ENCODE data around the gene PNPLA7. TPM values are rescaled to one million over a fixed set of nuclear protein-coding genes. Genes with fewer than 3 reads are reported as not detected.
"Not testable (repeated sequence)": the region's sequence is repeated elsewhere in the genome, so short reads cannot be mapped to it uniquely, and the experiment has no call there.

The PNPLA7 gene
- total RNA-seq, 2 donors from 2014 or later = 6.8 to 8.2 TPM

DNA sequence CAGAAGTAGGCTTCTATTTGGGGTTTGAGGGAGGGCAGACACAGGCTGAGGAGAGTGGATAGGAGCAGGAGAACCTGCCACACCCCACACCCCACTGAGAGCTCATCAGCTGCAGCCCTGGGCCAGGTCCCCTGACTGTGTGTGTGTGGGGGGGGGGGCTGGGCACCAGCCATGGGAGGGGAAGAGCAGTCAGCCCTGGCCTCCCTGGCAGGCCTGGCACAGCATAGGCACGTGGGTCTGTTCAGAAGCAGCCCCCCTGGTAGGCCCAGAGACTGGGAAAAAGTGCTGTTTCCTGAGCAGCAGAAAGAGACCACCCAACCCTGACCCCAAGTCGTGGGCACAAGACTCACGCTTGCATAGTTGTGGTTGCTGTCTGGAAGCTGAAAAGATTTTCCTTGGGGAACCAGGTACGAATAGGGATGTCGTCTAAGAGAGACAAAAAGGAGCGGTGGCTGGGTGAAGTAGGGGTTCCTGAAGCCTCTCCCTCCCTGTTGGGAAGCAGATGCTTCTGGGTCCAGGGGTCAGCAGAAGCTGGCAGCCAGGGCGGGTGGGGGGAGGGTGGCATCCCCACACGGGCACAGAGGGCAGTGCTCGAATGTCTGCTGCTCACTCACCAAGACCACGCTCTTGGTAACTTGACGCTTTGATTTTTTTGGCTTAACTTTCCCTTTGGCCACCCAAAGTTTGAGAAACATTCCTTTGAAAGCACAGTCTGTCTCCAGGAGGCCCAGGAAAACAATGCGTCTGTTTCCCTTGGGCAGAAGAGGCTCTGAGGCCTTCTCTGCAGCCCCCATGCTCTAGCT is 93.9 kb downstream of the PNPLA7 start:
- Mint-ChIP-seq H3K27ac (no peak overlapping the region), H3K4me3 (no peak overlapping the region), H3K36me3 (ENCODE audit: insufficient read depth in 2 of 2) (peaks cover 0 to 2% of the 10 kb centered on the region in 2 donors), H3K27me3 (ENCODE audit: low read depth) (no peaks in the 10 kb centered on the region), H3K4me1 (ENCODE audit: low read depth) (peaks cover 45% of the 10 kb centered on the region), H3K9me3 (no peaks in the 10 kb centered on the region)
- DNase-seq (no peak), ATAC-seq (replicated peaks in 1 of 2) (no peak)

DNA sequence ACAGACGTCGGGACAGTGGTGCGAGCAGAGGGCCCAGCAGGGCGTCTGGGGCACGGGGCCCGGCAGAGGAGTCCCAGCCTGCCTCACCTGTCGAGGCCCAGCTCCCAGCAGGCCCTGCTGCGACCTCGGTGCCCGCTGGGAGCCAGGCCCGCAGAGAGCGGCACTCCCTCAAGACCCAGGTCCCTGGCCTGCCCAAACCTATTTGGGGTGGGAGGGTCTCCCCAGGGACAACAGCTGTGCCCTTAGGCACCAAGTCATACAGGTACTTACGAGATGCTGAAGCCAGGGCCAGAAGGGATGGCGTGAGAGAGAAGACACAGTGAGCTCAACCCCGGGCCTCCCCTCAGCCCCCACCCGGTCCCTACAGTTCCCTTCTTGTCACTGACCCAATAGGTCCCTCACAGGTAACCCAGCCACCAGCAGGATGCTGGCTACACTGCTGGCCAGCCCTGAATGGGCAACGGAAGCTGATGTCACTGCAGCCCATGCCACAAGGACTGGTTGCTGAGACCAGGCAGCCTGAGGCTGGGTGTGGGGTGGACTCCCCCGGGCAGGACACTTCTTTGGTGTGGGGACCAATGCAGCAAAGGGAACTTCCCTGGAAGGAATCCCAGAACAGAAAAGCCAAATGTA is 94.7 kb downstream of the PNPLA7 start:
- peaks cover 44% of the 10 kb centered on the region for H3K4me1 Mint-ChIP-seq (ENCODE audit: low read depth)
- ATAC-seq (replicated peaks in 1 of 2) (no peak), DNase-seq (no peak)
- peaks cover 0 to 2% of the 10 kb centered on the region in 2 donors for H3K36me3 Mint-ChIP-seq (ENCODE audit: insufficient read depth in 2 of 2)
- no peaks in the 10 kb centered on the region for H3K27me3 Mint-ChIP-seq (ENCODE audit: low read depth)
- no peak overlapping the region for H3K27ac Mint-ChIP-seq
- H3K4me3 Mint-ChIP-seq = peak overlapping the region in 1 of 2 donors; percentile 76
- H3K9me3 Mint-ChIP-seq = no peaks in the 10 kb centered on the region

DNA sequence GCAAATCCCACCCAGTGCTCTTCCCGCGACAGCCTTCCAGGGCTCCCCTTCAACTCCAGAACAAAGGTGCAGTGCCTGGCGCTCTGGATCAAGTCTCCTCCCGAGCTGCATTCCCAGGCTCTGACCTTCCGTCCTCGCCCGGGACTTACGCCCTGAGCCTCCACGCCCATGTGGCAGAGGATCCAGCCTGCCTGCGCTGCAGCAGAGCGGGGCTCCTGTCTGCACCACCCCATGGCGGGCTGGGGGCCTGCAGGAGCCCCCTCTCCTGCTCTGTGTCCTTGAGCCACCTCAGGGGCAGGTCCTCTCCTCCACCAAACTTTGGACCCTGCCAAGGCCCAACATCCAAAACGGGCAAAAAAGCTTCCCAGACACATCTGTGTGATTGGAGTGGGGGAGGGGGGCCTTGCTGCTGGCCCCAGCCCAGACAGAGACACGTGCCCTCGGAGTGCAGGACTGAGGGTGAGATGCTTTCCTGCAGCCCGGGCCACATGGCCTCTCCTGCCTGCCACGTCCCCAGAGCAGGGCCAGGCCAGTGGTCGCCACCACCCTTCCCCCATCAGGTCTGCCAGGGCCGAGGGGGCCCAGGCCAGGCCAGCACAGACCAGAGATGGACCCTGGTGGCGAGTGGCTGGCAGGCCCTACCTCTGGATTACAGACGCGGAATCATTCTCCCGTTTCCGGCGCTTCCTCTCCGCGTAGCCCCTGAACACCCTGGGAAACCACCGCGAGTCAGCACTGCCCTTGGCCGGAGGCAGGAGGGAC is 95.4 kb downstream of the PNPLA7 start:
- Mint-ChIP-seq H3K27me3 (ENCODE audit: low read depth) (no peaks in the 10 kb centered on the region), H3K4me3 (peak overlapping the region; percentile 46 to 76), H3K27ac (no peak overlapping the region), H3K9me3 (no peaks in the 10 kb centered on the region), H3K36me3 (ENCODE audit: insufficient read depth in 2 of 2) (peaks cover 0 to 2% of the 10 kb centered on the region in 2 donors), H3K4me1 (ENCODE audit: low read depth) (peaks cover 42% of the 10 kb centered on the region)
- ATAC-seq (replicated peaks in 1 of 2) (no peak), DNase-seq (no peak)

DNA sequence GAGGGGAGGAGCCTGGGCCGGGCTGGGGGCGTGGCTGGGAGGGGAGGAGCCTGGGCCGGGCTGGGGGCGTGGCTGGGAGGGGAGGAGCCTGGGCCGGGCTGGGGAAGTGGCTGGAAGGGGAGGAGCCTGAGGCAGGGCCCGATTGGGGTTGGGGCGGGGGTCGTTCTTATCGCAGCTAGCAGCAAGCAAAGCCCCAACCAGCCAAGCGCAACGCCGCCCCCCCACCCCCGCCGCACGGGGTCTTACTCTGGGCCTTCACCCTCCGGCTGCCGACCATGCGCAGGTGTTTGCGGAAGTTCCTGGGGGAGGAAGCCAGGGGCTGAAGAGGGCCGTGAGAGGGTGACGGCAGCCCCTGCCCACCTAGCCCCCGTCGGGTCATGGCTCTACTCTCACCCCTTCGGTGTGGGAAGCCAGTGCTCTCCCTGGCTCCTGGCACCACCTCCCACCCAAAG is 96.0 kb downstream of the PNPLA7 start:
- Mint-ChIP-seq H3K36me3 (ENCODE audit: insufficient read depth in 2 of 2) (peaks cover 0 to 5% of the 10 kb centered on the region in 2 donors), H3K4me3 (peak overlapping the region; percentile 46 to 76), H3K27ac (no peak overlapping the region)

DNA sequence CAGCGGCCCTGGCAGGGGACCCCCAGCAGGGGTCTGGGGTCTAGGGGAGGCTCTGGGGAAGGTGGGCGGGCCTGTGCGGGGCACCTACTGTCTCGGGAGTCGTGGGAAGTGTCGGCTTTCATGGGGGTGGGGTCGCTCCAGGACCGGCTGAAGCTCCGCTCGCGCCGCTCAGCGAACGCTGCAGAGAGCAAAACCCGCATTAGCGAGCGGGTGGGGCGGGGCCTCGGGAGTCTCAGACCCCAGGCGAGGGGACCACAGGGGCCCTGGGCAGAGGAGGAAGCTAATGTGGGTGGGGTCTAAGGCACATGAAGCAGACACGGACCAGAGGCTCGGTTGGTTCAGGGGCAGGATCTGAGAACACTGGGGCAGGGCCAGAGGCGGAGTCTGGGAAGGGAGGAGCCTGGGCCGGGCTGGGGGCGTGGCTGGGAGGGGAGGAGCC is 96.5 kb downstream of the PNPLA7 start:
- ATAC-seq (replicated peaks in 1 of 2) = peak; percentile 77 to 81
- peak; percentile 76 for DNase-seq
- H3K4me3 Mint-ChIP-seq = peak overlapping the region in 1 of 2 donors; percentile 53
- H3K36me3 Mint-ChIP-seq (ENCODE audit: insufficient read depth in 2 of 2) = peaks cover 0 to 5% of the 10 kb centered on the region in 2 donors
- H3K27me3 Mint-ChIP-seq (ENCODE audit: low read depth) = no peaks in the 10 kb centered on the region
- no peaks in the 10 kb centered on the region for H3K9me3 Mint-ChIP-seq
- H3K27ac Mint-ChIP-seq = no peak overlapping the region
- peaks cover 42% of the 10 kb centered on the region for H3K4me1 Mint-ChIP-seq (ENCODE audit: low read depth)

More for the DNA sequence above, 96.0 kb downstream of the PNPLA7 start:
- DNase-seq (peak in 1 of 2 donors; percentile 67), ATAC-seq (replicated peaks in 1 of 2) (peak; percentile 45 to 55)
- Mint-ChIP-seq H3K4me1 (ENCODE audit: low read depth) (peaks cover 42% of the 10 kb centered on the region), H3K9me3 (no peaks in the 10 kb centered on the region), H3K27me3 (ENCODE audit: low read depth) (no peaks in the 10 kb centered on the region)

DNA sequence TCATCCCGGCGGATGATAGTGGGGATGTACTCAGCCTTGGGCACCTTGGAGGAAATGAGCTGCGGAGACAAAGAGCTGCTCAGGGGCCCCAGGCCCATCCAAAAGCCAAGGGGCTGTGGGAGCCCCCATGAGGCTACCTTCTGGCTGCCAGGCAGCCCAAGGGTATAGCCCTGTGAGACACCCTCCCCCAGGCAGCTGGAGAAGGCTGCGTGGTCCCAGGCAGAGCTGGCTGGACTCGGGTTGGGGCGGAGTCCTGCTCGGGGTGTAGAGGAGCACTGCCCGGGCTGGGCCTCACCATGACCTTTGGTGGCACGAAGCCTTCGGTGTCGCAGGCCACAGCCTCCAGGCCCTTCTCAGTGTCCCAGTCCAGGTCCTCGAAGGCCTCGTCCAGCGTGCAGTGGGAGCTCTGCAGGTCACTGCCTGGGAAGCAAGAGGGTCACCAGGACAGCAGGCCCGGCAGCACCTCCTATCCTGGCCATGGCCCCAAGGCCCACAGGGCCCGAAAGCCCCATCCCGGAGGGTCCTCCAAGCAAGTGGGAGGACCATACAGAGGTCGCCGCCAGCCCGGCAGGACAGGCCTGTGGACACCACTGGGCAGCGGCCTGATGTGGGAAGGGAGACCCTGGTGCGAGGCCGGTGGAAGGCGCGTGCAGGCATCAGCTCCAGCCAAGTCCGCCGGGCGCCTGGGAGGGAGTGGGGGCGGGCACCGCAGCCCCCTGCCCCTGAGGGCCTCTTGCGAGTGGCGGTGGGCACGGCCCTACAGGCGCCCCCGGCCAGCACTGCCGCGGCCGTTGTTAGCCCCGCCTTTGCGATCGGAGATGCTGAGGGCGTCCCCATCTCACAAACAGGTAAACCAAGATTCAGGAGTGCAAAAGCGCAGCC is 97.2 kb downstream of the PNPLA7 start:
- no peaks in the 10 kb centered on the region for H3K9me3 Mint-ChIP-seq
- H3K4me3 Mint-ChIP-seq = no peak overlapping the region
- peaks cover 42% of the 10 kb centered on the region for H3K4me1 Mint-ChIP-seq (ENCODE audit: low read depth)
- H3K36me3 Mint-ChIP-seq (ENCODE audit: insufficient read depth in 2 of 2) = peaks cover 0 to 5% of the 10 kb centered on the region in 2 donors
- no peak overlapping the region for H3K27ac Mint-ChIP-seq
- no peaks in the 10 kb centered on the region for H3K27me3 Mint-ChIP-seq (ENCODE audit: low read depth)
- ATAC-seq (replicated peaks in 1 of 2) (no peak), DNase-seq (no peak)

DNA sequence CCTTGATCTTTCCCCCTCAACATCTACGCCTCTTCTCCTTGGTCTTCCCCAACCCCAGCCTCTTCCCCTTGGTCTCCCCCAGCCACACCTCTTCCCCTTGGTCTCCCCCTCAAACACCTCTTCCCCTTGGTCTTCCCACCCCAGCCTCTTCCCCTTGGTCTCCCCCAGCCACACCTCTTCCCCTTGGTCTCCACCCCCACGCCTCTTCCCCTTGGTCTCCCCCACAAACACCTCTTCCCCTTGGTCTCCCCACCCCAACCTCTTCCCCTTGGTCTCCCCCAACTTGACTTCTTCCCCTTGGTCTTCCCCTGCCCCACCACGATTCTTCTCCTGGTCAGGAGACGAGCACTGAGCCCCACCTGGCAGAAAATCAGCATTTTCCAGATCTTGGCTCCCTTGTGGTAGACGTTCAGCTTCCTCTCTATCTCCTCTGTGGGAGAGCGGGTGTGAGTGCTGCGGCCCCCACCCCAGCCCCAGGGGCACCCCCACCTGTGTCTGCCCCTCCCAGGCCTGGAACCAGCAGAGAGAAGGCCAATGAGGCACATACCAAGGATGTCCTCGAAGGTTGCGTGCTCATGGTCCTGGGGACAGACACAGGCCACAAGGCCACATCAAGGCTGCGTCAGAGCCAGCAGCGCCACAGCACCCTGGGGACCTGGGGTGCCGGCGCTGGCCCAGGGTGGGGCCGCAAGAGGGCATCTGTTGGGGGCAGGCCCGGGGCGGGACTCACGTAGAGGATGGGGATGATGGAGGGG is 98.0 kb downstream of the PNPLA7 start:
- peak overlapping the region in 1 of 2 donors; percentile 37 for H3K4me3 Mint-ChIP-seq
- DNase-seq (no peak), ATAC-seq (replicated peaks in 1 of 2) (no peak)
- H3K4me1 Mint-ChIP-seq (ENCODE audit: low read depth) = peaks cover 35% of the 10 kb centered on the region
- H3K9me3 Mint-ChIP-seq = no peaks in the 10 kb centered on the region
- H3K27ac Mint-ChIP-seq = no peak overlapping the region
- peaks cover 0 to 5% of the 10 kb centered on the region in 2 donors for H3K36me3 Mint-ChIP-seq (ENCODE audit: insufficient read depth in 2 of 2)
- H3K27me3 Mint-ChIP-seq (ENCODE audit: low read depth) = no peaks in the 10 kb centered on the region

DNA sequence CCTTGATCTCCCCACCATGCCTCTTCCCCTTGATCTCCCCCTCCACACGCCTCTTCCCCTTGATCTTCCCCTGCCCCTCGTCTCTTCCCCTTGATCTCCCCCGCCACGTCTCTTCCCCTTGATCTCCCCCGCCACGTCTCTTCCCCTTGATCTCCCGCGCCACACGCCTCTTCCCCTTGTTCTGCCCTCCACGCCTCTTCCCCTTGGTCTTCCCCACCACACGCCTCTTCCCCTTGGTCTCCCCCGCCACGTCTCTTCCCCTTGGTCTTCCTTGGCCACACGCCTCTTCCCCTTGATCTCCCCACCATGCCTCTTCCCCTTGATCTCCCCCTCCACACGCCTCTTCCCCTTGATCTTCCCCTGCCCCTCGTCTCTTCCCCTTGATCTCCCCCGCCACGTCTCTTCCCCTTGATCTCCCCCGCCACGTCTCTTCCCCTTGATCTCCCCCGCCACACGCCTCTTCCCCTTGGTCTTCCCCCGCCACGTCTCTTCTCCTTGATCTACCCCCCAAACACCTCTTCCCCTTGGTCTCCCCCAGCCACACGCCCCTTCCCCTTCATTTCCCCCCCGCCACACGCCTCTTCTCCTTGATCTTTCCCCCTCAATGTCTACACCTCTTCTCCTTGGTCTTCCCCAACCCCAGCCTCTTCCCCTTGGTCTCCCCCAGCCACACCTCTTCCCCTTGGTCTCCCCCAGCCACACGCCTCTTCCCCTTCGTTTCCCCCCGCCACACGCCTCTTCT is 98.8 kb downstream of the PNPLA7 start:
- not testable (repeated sequence) for H3K27ac Mint-ChIP-seq; H3K27me3 Mint-ChIP-seq (ENCODE audit: low read depth); ATAC-seq (replicated peaks in 1 of 2); H3K9me3 Mint-ChIP-seq; DNase-seq; H3K36me3 Mint-ChIP-seq (ENCODE audit: insufficient read depth in 2 of 2); H3K4me3 Mint-ChIP-seq
- H3K4me1 Mint-ChIP-seq (ENCODE audit: low read depth) = peaks cover 30% of the 10 kb centered on the region

DNA sequence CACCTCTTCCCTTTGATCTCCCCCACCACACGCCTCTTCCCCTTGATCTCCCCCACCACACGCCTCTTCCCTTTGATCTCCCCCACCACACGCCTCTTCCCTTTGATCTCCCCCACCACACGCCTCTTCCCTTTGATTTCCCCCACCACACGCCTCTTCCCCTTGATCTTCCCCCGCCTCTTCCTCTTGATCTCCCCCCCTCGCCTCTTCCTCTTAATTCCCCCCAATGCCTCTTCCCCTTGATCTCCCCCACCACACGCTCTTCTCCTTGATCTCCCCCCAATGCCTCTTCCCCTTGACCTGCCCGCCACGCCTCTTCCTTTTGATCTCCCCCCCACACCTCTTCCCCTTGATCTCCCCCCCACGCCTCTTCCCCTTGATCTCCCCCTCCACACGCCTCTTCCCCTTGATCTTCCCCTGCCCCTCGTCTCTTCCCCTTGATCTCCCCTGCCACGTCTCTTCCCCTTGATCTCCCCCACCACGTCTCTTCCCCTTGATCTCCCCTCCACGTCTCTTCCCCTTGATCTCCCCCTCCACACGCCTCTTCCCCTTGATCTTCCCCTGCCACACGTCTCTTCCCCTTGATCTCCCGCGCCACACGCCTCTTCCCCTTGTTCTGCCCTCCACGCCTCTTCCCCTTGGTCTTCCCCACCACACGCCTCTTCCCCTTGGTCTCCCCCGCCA is 99.5 kb downstream of the PNPLA7 start:
- DNase-seq; ATAC-seq (replicated peaks in 1 of 2): not testable (repeated sequence)

DNA sequence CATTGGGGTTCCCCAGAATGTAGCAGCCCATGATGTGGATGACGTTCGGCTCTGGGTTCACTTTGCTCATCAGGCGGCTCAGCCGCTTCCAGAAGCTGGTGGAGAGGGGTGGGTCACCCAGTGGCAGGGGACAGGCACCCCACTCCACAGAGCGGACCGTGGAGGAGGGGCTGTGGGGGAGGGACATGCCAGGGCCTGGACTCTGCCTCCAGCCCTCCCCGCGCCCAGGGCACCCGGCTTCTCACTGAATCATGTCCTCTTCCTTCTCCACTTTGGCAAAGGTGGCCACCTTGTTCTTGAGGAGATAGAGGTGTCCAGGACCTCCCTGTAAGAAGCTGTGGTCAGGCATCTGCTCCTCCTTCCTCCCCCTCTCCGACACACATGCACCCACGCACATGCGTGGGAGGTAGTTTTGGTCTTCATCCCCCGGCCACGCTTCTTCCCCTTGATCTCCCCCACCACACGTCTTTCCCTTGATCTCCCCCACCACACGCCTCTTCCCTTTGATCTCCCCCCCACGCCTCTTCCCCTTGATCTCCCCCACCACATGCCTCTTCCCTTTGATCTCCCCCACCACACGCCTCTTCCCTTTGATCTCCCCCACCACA is 100.2 kb downstream of the PNPLA7 start:
- Mint-ChIP-seq H3K9me3 (no peaks in the 10 kb centered on the region), H3K4me3 (no peak overlapping the region), H3K27ac (no peak overlapping the region), H3K27me3 (ENCODE audit: low read depth) (no peaks in the 10 kb centered on the region), H3K4me1 (ENCODE audit: low read depth) (peaks cover 31% of the 10 kb centered on the region), H3K36me3 (ENCODE audit: insufficient read depth in 2 of 2) (peaks cover 0 to 5% of the 10 kb centered on the region in 2 donors)
- ATAC-seq (replicated peaks in 1 of 2) = no peak
- peak in 1 of 2 donors; percentile 45 for DNase-seq

More for the DNA sequence above, 99.5 kb downstream of the PNPLA7 start:
- Mint-ChIP-seq H3K4me3 (peak overlapping the region in 1 of 2 donors; percentile 10), H3K4me1 (ENCODE audit: low read depth) (peaks cover 25% of the 10 kb centered on the region)
- H3K36me3 Mint-ChIP-seq (ENCODE audit: insufficient read depth in 2 of 2); H3K9me3 Mint-ChIP-seq; H3K27me3 Mint-ChIP-seq (ENCODE audit: low read depth); H3K27ac Mint-ChIP-seq: not testable (repeated sequence)
